ENCODE results near the gene PIGQ.

- TF ChIP-seq POLR2A (IDR thresholded peaks at IDR 0.05; ENCODE audit: low read length) (no peak), BHLHE40 (IDR thresholded peaks at IDR 0.05; ENCODE audit: low read depth, low read length) (no peak), MAX (IDR thresholded peaks at IDR 0.05) (no peak), REST (IDR thresholded peaks at IDR 0.05) (no peak), CTCF (IDR thresholded peaks at IDR 0.05) (no peak)
Observed at GRCh38 chr16:629833-630248, 60.1 kb downstream of the PIGQ start.
